HepG2 (cell line): ENCODE data around the gene GARIN5A. TPM values are rescaled to one million over a fixed set of nuclear protein-coding genes. Genes with fewer than 3 reads are reported as not detected.

ENCODE experiments used
- ATAC-seq: fragments of 200-7000 bp; cut with Tn5 transposase; 3 replicates; pipeline ENCODE4 v1.9.1; 2020; ENCODE audit warnings: mild to moderate bottlenecking, moderate library complexity
- BruUV-seq: library from RNA; stranded (reverse); fragments of 400-500 nt; replicated peaks from 2 replicates; lab custom pipeline; 2021; lab: Mats Ljungman, UMichigan
- CTCF ChIA-PET: fragments of 300-600 bp; formaldehyde crosslinking; extraction: SDS; loops from one replicate; lab custom pipeline; 2021; ENCODE audit warnings: low total read pairs, inconsistent platforms, low intra/inter-chr PET ratio; lab: Yijun Ruan, JAX
- POLR2A ChIA-PET: fragments of 350-600 bp; sonication (Branson Sonifier 250); formaldehyde crosslinking; loops from one replicate; lab custom pipeline; 2020; ENCODE audit warnings: antibody characterized with exemption, inconsistent platforms; lab: Yijun Ruan, JAX
- DNase-seq: peaks from one replicate; pipeline ENCODE4 v3.0.0-alpha.2; 2015; ENCODE audit warnings: low spot score
- FAIRE-seq: peaks from 3 replicates; lab custom pipeline; 2011; peaks lifted over from hg19 to GRCh38; lab: Jason Lieb, UNC
- H2AFZ ChIP-seq: one replicate; pipeline ENCODE4 v1.6.1; 2011; ENCODE audit warnings: low read length, inconsistent platforms
- H3K27ac ChIP-seq: fragments of 300-600 bp; 3 replicates; pipeline ENCODE4 v1.8.0; 2011; ENCODE audit warnings: mixed run types, mild to moderate bottlenecking, mixed read lengths, low read length, inconsistent platforms; ENCODE audit not compliant: insufficient read depth; ENCODE audit errors: extremely low read length
- H3K27me3 ChIP-seq, 2 experiments: fragments of 200-600 bp in 1 of 2; 2 replicates in 1 of 2; 3 replicates in 1 of 2; pipeline versions ENCODE4 v1.6.0 to v1.8.0; 2011; ENCODE audit warnings: low read length in 2 of 2, mild to moderate bottlenecking in 2 of 2, moderate library complexity in 2 of 2, inconsistent platforms in 1 of 2; ENCODE audit not compliant: insufficient read depth in 2 of 2, control insufficient read depth in 1 of 2
- H3K36me3 ChIP-seq, 2 experiments: fragments of 200-600 bp in 1 of 2; replicated peaks in 1 of 2; 2 replicates in 1 of 2; 3 replicates in 1 of 2; pipeline versions ENCODE4 v1.5.1 to v1.8.0; 2011; ENCODE audit warnings: low read length in 2 of 2, inconsistent platforms in 1 of 2; ENCODE audit not compliant: insufficient read depth in 2 of 2, control insufficient read depth in 1 of 2
- H3K4me1 ChIP-seq: 2 replicates; pipeline ENCODE4 v1.5.1; 2012; ENCODE audit warnings: low read length, inconsistent platforms; ENCODE audit not compliant: insufficient read depth
- H3K4me2 ChIP-seq: 2 replicates; pipeline ENCODE4 v1.6.0; 2011; ENCODE audit warnings: low read depth, low read length, inconsistent platforms
- H3K4me3 ChIP-seq, 3 experiments: fragments of 200-600 bp in 1 of 3; sonication (generic), shearing (Covaris generic) in 1 of 3; replicated peaks in 1 of 3; 2 replicates each; pipeline ENCODE4 v1.5.1; 2011 to 2016; ENCODE audit warnings: low read length in 3 of 3, inconsistent platforms in 2 of 3, low read depth in 2 of 3, mild to moderate bottlenecking in 2 of 3, control low read depth in 1 of 3, mixed read lengths in 1 of 3; ENCODE audit not compliant: insufficient read depth in 1 of 3
- H3K79me2 ChIP-seq: one replicate; pipeline ENCODE4 v1.6.1; 2011; ENCODE audit warnings: low read length, inconsistent platforms; ENCODE audit not compliant: insufficient read depth
- H3K9ac ChIP-seq: 2 replicates; pipeline ENCODE4 v1.6.0; 2011; ENCODE audit warnings: mild to moderate bottlenecking, low read depth, low read length, inconsistent platforms; ENCODE audit not compliant: insufficient read depth
- H3K9me3 ChIP-seq: 2 replicates; pipeline ENCODE4 v1.5.1; 2012; ENCODE audit warnings: mild to moderate bottlenecking, low read length
- H4K20me1 ChIP-seq: 2 replicates; pipeline ENCODE4 v1.6.0; 2011; ENCODE audit warnings: inconsistent platforms, mild to moderate bottlenecking, low read length, moderate library complexity; ENCODE audit not compliant: insufficient read depth
- MIXL1 ChIP-seq: IDR thresholded peaks from 2 replicates; pipeline ENCODE4 v1.6.1; 2016
- NFIB ChIP-seq: sonication (generic); formaldehyde crosslinking; IDR thresholded peaks from 2 replicates; pipeline ENCODE4 v1.9.0; 2021; ENCODE audit warnings: missing genetic modification reagents, mild to moderate bottlenecking, borderline replicate concordance
- RBM22 ChIP-seq: fragments of 200-400 bp; formaldehyde crosslinking; optimal IDR thresholded peaks from 2 replicates; pipeline ENCODE3; 2017; ENCODE audit warnings: mild to moderate bottlenecking, low read length, moderate library complexity
- SALL2 ChIP-seq: sonication (generic); formaldehyde crosslinking; IDR thresholded peaks from 2 replicates; pipeline ENCODE4 v1.8.1; 2023; ENCODE audit warnings: mild to moderate bottlenecking, missing genetic modification reagents, inconsistent platforms
- ZBTB42 ChIP-seq: sonication (generic); formaldehyde crosslinking; IDR thresholded peaks from 2 replicates; pipeline ENCODE4 v1.5.0; 2020; ENCODE audit warnings: mild to moderate bottlenecking, missing genetic modification reagents
- ZEB1 ChIP-seq: IDR thresholded peaks from 2 replicates; pipeline ENCODE4 v1.6.1; 2012; ENCODE audit warnings: mild to moderate bottlenecking, low read depth, inconsistent platforms; ENCODE audit not compliant: insufficient replicate concordance
- ZNF33B ChIP-seq: sonication (generic); formaldehyde crosslinking; IDR thresholded peaks from 2 replicates; pipeline ENCODE4 v1.5.1; 2020; ENCODE audit warnings: mild to moderate bottlenecking, missing genetic modification reagents
- ZNF660 ChIP-seq: sonication (generic); formaldehyde crosslinking; IDR thresholded peaks from 2 replicates; pipeline ENCODE4 v1.5.1; 2020; ENCODE audit warnings: mild to moderate bottlenecking, low read depth, missing genetic modification reagents, borderline replicate concordance
- WGBS: methylation state at CpG from one replicate; pipeline ENCODE4 v1.1.6; 2017; ENCODE audit warnings: low lambda C conversion rate; 5-methylcytosine and 5-hydroxymethylcytosine counted together
- in situ Hi-C: cut with HindIII; loops from 2 replicates; pipeline ENCODE4 v1.10.0; 2017; ENCODE audit warnings: low pct_unique_long_range_greater_than_20kb; ENCODE audit not compliant: extremely low pct_ligation_motif_present
- intact Hi-C: fragments of 100-400 bp; cut with micrococcal nuclease; formaldehyde crosslinking; loops from one replicate; pipeline ENCODE4 v1.10.0; 2022; ENCODE audit not compliant: unreplicated experiment
- polyA plus RNA-seq, 8 experiments: library from polyadenylated mRNA; depleted of rRNA in 3 of 8; stranded (reverse) in 7 of 8; unstranded in 1 of 8; fragments of >200 nt; fragmentation: Illumina TruSeq in 4 of 8; extraction: Trizol in 4 of 8; gene quantifications; 2 replicates each; pipeline versions ENCODE4 v1.2.1 to v1.2.3, GENCODE V29; 2011 to 2016; ENCODE audit warnings: low read depth in 4 of 8, missing spikeins in 1 of 8, mixed read lengths in 1 of 8; ENCODE audit not compliant: insufficient read depth in 1 of 8
- total RNA-seq, 5 experiments: library from RNA; depleted of rRNA; stranded (reverse); fragments of >200 nt; fragmentation: Illumina TruSeq; extraction: Trizol; gene quantifications; 2 replicates each; pipeline ENCODE4 v1.2.3, GENCODE V29; 2016; ENCODE audit warnings: low read depth in 1 of 5
- TF ChIP-seq, protein P1 (sequence below): sonication (generic); formaldehyde crosslinking; IDR thresholded peaks from 2 replicates; pipeline ENCODE4 v1.5.0; 2020; ENCODE audit warnings: mild to moderate bottlenecking, missing genetic modification reagents, borderline replicate concordance
- TF ChIP-seq, protein P2 (sequence below): sonication (generic); formaldehyde crosslinking; IDR thresholded peaks from one replicate; pipeline ENCODE4 v1.5.1; 2020; ENCODE audit warnings: mild to moderate bottlenecking, missing genetic modification reagents; ENCODE audit errors: not compliant biosample characterization
- TF ChIP-seq, protein P3 (sequence below): sonication (generic); formaldehyde crosslinking; IDR thresholded peaks from 2 replicates; pipeline ENCODE4 v1.5.1; 2020; ENCODE audit warnings: missing genetic modification reagents, mild to moderate bottlenecking, borderline replicate concordance

The GARIN5A gene
- total and polyA plus RNA-seq, 2 of the 13 experiments (the other 11 are each of a cell fraction or from before 2014, with no cell fraction given) = not detected

DNA sequence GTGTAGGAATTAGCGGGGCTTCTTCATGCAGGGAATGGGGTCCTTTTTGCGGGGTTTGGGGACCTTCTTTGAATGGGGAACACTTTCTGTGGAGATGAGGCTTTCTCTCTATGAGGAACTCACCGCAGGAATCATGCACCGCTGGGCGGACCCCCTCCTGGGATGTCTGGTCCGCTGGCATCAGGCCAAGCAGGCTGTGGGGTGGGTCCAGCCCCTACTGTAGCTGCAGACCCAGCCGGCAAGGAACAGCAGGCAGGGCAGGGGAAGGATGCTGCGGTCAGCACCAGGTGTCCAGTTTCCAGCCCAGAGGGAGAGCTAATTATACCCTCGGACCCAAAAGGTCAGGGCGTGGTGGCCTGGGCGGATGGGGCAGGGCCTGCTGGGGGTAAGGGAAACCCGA is 42.1 kb downstream of the GARIN5A start:
- no peaks in the 10 kb centered on the region for H3K9me3 ChIP-seq
- no peaks in the 10 kb centered on the region for H4K20me1 ChIP-seq
- in situ Hi-C loops (no loop called here), intact Hi-C loops (no loop called here)
- no peaks in the 10 kb centered on the region for H3K79me2 ChIP-seq
- peaks cover 10% of the 10 kb centered on the region for H3K4me1 ChIP-seq
- H3K27me3 ChIP-seq = peaks cover 10 to 29% of the 10 kb centered on the region in 2 experiments; a peak in 4 of 5 replicates
- H3K36me3 ChIP-seq = no peaks in the 10 kb centered on the region
- H2AFZ ChIP-seq = no peak overlapping the region
- no peak overlapping the region for H3K4me3 ChIP-seq
- ChIA-PET POLR2A (no interaction called here), CTCF (no interaction called here)
- no peak overlapping the region for H3K9ac ChIP-seq
- no peak for FAIRE-seq
- H3K27ac ChIP-seq = no peak overlapping the region
- no peak overlapping the region for H3K4me2 ChIP-seq
- no peak for ATAC-seq
- WGBS = 11% methylated on average over 4 of the region's 12 CpGs
- no peak for DNase-seq
- BruUV-seq = no TSS peak
- TF ChIP-seq ZNF660 (no peak), NFIB (CRISPR knock-in tag) (no peak), SALL2 (CRISPR knock-in tag) (no peak), MIXL1 (CRISPR knock-in tag) (no peak), ZNF33B (no peak), RBM22 (no peak), ZEB1 (no peak), ZBTB42 (CRISPR knock-in tag) (no peak)
- TF ChIP-seq, protein P1, sequence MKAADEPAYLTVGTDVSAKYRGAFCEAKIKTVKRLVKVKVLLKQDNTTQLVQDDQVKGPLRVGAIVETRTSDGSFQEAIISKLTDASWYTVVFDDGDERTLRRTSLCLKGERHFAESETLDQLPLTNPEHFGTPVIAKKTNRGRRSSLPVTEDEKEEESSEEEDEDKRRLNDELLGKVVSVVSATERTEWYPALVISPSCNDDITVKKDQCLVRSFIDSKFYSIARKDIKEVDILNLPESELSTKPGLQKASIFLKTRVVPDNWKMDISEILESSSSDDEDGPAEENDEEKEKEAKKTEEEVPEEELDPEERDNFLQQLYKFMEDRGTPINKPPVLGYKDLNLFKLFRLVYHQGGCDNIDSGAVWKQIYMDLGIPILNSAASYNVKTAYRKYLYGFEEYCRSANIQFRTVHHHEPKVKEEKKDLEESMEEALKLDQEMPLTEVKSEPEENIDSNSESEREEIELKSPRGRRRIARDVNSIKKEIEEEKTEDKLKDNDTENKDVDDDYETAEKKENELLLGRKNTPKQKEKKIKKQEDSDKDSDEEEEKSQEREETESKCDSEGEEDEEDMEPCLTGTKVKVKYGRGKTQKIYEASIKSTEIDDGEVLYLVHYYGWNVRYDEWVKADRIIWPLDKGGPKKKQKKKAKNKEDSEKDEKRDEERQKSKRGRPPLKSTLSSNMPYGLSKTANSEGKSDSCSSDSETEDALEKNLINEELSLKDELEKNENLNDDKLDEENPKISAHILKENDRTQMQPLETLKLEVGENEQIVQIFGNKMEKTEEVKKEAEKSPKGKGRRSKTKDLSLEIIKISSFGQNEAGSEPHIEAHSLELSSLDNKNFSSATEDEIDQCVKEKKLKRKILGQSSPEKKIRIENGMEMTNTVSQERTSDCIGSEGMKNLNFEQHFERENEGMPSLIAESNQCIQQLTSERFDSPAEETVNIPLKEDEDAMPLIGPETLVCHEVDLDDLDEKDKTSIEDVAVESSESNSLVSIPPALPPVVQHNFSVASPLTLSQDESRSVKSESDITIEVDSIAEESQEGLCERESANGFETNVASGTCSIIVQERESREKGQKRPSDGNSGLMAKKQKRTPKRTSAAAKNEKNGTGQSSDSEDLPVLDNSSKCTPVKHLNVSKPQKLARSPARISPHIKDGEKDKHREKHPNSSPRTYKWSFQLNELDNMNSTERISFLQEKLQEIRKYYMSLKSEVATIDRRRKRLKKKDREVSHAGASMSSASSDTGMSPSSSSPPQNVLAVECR (CRISPR knock-in tag) = no peak
- TF ChIP-seq, protein P2, sequence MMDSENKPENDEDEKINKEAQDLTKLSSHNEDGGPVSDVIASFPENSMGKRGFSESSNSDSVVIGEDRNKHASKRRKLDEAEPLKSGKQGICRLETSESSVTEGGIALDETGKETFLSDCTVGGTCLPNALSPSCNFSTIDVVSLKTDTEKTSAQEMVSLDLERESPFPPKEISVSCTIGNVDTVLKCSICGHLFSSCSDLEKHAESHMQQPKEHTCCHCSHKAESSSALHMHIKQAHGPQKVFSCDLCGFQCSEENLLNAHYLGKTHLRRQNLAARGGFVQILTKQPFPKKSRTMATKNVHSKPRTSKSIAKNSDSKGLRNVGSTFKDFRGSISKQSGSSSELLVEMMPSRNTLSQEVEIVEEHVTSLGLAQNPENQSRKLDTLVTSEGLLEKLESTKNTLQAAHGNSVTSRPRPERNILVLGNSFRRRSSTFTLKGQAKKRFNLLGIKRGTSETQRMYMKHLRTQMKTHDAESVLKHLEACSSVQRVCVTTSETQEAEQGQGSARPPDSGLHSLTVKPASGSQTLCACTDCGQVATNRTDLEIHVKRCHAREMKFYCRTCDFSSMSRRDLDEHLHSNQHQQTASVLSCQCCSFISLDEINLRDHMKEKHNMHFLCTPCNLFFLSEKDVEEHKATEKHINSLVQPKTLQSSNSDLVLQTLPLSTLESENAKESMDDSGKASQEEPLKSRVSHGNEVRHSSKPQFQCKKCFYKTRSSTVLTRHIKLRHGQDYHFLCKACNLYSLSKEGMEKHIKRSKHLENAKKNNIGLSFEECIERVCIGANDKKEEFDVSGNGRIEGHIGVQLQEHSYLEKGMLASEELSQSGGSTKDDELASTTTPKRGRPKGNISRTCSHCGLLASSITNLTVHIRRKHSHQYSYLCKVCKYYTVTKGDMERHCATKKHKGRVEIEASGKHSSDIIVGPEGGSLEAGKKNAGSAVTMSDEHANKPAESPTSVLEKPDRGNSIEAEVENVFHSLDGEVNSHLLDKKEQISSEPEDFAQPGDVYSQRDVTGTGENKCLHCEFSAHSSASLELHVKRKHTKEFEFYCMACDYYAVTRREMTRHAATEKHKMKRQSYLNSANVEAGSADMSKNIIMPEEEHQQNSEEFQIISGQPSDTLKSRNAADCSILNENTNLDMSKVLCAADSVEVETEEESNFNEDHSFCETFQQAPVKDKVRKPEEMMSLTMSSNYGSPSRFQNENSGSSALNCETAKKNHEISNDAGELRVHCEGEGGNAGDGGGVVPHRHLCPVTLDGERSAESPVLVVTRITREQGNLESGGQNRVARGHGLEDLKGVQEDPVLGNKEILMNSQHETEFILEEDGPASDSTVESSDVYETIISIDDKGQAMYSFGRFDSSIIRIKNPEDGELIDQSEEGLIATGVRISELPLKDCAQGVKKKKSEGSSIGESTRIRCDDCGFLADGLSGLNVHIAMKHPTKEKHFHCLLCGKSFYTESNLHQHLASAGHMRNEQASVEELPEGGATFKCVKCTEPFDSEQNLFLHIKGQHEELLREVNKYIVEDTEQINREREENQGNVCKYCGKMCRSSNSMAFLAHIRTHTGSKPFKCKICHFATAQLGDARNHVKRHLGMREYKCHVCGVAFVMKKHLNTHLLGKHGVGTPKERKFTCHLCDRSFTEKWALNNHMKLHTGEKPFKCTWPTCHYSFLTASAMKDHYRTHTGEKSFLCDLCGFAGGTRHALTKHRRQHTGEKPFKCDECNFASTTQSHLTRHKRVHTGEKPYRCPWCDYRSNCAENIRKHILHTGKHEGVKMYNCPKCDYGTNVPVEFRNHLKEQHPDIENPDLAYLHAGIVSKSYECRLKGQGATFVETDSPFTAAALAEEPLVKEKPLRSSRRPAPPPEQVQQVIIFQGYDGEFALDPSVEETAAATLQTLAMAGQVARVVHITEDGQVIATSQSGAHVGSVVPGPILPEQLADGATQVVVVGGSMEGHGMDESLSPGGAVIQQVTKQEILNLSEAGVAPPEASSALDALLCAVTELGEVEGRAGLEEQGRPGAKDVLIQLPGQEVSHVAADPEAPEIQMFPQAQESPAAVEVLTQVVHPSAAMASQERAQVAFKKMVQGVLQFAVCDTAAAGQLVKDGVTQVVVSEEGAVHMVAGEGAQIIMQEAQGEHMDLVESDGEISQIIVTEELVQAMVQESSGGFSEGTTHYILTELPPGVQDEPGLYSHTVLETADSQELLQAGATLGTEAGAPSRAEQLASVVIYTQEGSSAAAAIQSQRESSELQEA = no peak
- TF ChIP-seq, protein P3, sequence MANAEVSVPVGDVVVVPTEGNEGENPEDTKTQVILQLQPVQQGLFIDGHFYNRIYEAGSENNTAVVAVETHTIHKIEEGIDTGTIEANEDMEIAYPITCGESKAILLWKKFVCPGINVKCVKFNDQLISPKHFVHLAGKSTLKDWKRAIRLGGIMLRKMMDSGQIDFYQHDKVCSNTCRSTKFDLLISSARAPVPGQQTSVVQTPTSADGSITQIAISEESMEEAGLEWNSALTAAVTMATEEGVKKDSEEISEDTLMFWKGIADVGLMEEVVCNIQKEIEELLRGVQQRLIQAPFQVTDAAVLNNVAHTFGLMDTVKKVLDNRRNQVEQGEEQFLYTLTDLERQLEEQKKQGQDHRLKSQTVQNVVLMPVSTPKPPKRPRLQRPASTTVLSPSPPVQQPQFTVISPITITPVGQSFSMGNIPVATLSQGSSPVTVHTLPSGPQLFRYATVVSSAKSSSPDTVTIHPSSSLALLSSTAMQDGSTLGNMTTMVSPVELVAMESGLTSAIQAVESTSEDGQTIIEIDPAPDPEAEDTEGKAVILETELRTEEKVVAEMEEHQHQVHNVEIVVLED (CRISPR knock-in tag) = no peak
